K562 (cell line): ENCODE measurements around the gene TCHP. TPM values are rescaled to one million over a fixed set of nuclear protein-coding genes. Genes with fewer than 3 reads are reported as not detected.

ENCODE experiments used
- BCL6 ChIP-seq: fragments of 250-450 bp; sonication (Bioruptor Pico); IDR thresholded peaks from 2 replicates; pipeline ENCODE4 v1.4.0; 2020
- C11orf30 ChIP-seq: fragments of 450-650 bp; IDR thresholded peaks from 2 replicates; pipeline ENCODE4 v1.6.1; 2016; ENCODE audit warnings: low read depth, mild to moderate bottlenecking
- CREM ChIP-seq: IDR thresholded peaks from 2 replicates; pipeline ENCODE4 v1.6.1; 2014; ENCODE audit warnings: antibody characterized with exemption, low read depth
- HDGF ChIP-seq: fragments of 450-650 bp; IDR thresholded peaks from 2 replicates; pipeline ENCODE4 v1.6.1; 2016
- HEY1 ChIP-seq: fragments of 250-450 bp; sonication (Bioruptor Pico); IDR thresholded peaks from 2 replicates; pipeline ENCODE4 v1.5.0; 2020; ENCODE audit warnings: mild to moderate bottlenecking, moderate library complexity, borderline replicate concordance
- MAFF ChIP-seq: IDR thresholded peaks from 2 replicates; pipeline ENCODE4 v1.6.1; 2012; ENCODE audit warnings: low read length, improper control_type of control experiment
- MAFG ChIP-seq: fragments of 450-650 bp; conservative IDR thresholded peaks from 2 replicates; pipeline ENCODE4 v1.6.1; 2016; ENCODE audit warnings: missing genetic modification characterization, missing compliant biosample characterization
- MAFK ChIP-seq: IDR thresholded peaks from 2 replicates; pipeline ENCODE4 v1.6.1; 2011; ENCODE audit warnings: low read length, improper control_type of control experiment
- NFYB ChIP-seq: IDR thresholded peaks from 2 replicates; pipeline ENCODE4 v1.6.1; 2011; ENCODE audit warnings: mild to moderate bottlenecking, moderate library complexity; ENCODE audit not compliant: insufficient read length; ENCODE audit errors: extremely low read depth
- NR2C1 ChIP-seq, 2 experiments: fragments of 450-650 bp; IDR thresholded peaks; 2 replicates each; pipeline ENCODE4 v1.6.1; 2017; ENCODE audit warnings: mild to moderate bottlenecking in 2 of 2, antibody characterized with exemption in 1 of 2, inconsistent platforms in 1 of 2, missing compliant biosample characterization in 1 of 2, missing genetic modification characterization in 1 of 2
- OTX1 ChIP-seq: fragments of 450-650 bp; formaldehyde crosslinking; IDR thresholded peaks from 2 replicates; pipeline ENCODE4 v1.4.0; 2022; ENCODE audit warnings: mild to moderate bottlenecking
- RCOR1 ChIP-seq, 2 experiments: IDR thresholded peaks; 2 replicates each; pipeline ENCODE4 v1.6.1; 2012; ENCODE audit warnings: low read depth in 2 of 2, low read length in 2 of 2, borderline replicate concordance in 1 of 2, improper control_type of control experiment in 1 of 2
- RNF2 ChIP-seq: sonication (generic); IDR thresholded peaks from 2 replicates; pipeline ENCODE4 v1.6.1; 2016
- SMAD2 ChIP-seq: fragments of 150-350 bp; IDR thresholded peaks from 2 replicates; pipeline ENCODE4 v1.6.1; 2014; ENCODE audit warnings: low read depth, mild to moderate bottlenecking, low read length
- ZNF121 ChIP-seq: sonication (generic); formaldehyde crosslinking; conservative IDR thresholded peaks from 2 replicates; pipeline ENCODE4 v1.8.0; 2022; ENCODE audit warnings: missing genetic modification reagents
- ZNF140 ChIP-seq: fragments of 250-450 bp; sonication (Bioruptor Pico); IDR thresholded peaks from 2 replicates; pipeline ENCODE4 v1.8.0; 2021; ENCODE audit warnings: moderate library complexity, mild to moderate bottlenecking, inconsistent platforms
- ZNF184 ChIP-seq: sonication (generic); formaldehyde crosslinking; IDR thresholded peaks from 2 replicates; pipeline ENCODE4 v1.5.0; 2020; ENCODE audit warnings: missing genetic modification reagents
- ZNF24 ChIP-seq: fragments of 450-650 bp; IDR thresholded peaks from 2 replicates; pipeline ENCODE4 v1.6.1; 2016
- polyA plus RNA-seq, 8 experiments: library from polyadenylated mRNA; depleted of rRNA in 4 of 8; stranded (reverse) in 5 of 8; unstranded in 3 of 8; fragments of >200 nt; fragmentation: Nextera tagmentation in 2 of 8; fragmentation: Illumina TruSeq in 1 of 8; extraction: Ambion mirVana in 2 of 8; extraction: Trizol in 1 of 8; gene quantifications; 2 replicates each; pipeline versions ENCODE4 v1.2.1 to v1.2.3, GENCODE V29; 2011 to 2014; ENCODE audit warnings: inconsistent platforms in 1 of 8, missing spikeins in 1 of 8
- total RNA-seq, 7 experiments: library from RNA; depleted of rRNA in 6 of 7; stranded (reverse); fragments of >200 nt in 6 of 7; fragmentation: Illumina TruSeq in 2 of 7; extraction: Trizol in 2 of 7; gene quantifications; 2 replicates each; pipeline versions ENCODE4 v1.2.1 to v1.2.3, GENCODE V29; 2011 to 2021; ENCODE audit warnings: low replicate concordance in 1 of 7
- TF ChIP-seq, protein P1 (sequence below), 2 experiments: fragments of 150-350 bp in 1 of 2; IDR thresholded peaks; 2 replicates each; pipeline ENCODE4 v1.6.1; 2012 to 2016; ENCODE audit warnings: low read depth in 2 of 2, low read length in 2 of 2, mild to moderate bottlenecking in 1 of 2, moderate library complexity in 1 of 2
- TF ChIP-seq, protein P2 (sequence below): fragments of 250-450 bp; sonication (Bioruptor Pico); IDR thresholded peaks from 2 replicates; pipeline ENCODE4 v1.8.0; 2022; ENCODE audit warnings: inconsistent platforms, mild to moderate bottlenecking, moderate library complexity, borderline replicate concordance
- TF ChIP-seq, protein P3 (sequence below): sonication (generic); formaldehyde crosslinking; IDR thresholded peaks from 2 replicates; pipeline ENCODE4 v1.8.1; 2022; ENCODE audit warnings: missing genetic modification reagents
- TF ChIP-seq, protein P4 (sequence below): fragments of 450-650 bp; formaldehyde crosslinking; IDR thresholded peaks from 2 replicates; pipeline ENCODE4 v1.4.0; 2020; ENCODE audit warnings: mild to moderate bottlenecking

The TCHP gene
- total and polyA plus RNA-seq, 9 of the 15 experiments (the other 6 are each of a cell fraction or from before 2014, with no cell fraction given): 3.4 to 30.4 (median 19.7) TPM

DNA sequence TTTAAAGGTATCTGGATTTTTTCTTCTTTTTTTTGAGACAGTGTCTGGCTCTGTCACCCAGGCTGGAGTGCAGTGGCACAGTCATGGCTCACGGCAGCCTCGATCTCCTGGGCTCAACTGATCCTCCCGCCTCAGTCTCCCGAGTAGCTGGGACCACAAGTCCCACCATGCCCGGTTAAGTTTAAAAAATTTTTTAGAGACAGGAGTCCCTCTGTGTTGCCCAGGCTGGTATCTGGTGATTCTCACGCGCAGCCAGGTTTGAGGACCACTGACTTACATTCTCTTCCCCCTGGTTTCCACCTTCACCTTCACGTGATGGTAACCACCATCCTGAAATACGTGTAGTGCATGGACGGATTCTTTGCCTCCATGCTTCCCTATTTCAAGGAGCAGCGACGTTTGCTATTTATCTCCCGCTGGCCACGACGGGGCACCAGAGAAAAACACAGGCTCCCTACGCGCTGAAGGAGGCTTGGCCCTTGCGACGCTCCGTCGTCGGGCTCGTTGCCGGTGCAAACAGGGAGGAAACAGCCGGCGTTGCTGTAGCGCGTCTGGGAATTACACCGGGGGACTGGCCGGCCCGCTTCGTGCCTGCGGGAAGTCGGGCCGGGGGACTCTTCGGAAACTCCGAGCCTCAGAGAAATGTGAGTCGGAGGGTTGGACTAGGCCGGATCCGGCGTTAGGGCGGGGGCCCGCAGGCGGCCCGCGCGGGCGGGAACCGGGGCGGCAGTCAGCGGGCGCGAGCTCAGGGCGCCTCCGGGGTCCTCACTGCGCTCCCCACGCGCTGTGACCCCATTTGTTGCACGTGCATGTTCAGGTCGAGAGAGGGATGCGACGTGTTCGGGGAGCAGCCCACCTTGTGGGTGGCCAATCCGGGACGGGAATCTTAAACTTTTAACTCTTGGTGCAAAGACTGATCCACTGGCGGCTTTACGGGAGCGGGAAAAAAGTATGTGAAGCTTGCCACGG is at the start of gene TCHP (continued):
- TF ChIP-seq ZNF140 (CRISPR knock-in tag) (no peak), MAFG (no peak), MAFK (no peak), BCL6 (CRISPR knock-in tag) (no peak), NR2C1 (IDR thresholded peaks at IDR 0.05) (no peak), NR2C1 (tag; IDR thresholded peaks at IDR 0.05) (no peak), CREM (peak; percentile 88), ZNF24 (0 out of 2 replicates have a peak, but pooled peaks have one; percentile 41), RCOR1 (IDR thresholded peaks at IDR 0.05; ENCODE audit: borderline replicate concordance in 1 of 2, low read depth in 2 of 2, low read length in 2 of 2) (peak in 1 of 2 experiments; percentile 82; a peak in 2 of 4 replicates), SMAD2 (no peak), ZNF121 (CRISPR knock-in tag) (no peak), C11orf30 (peak; percentile 59), OTX1 (CRISPR knock-in tag) (no peak), RNF2 (no peak; the same call in 1 of the 2 replicates), HEY1 (CRISPR knock-in tag) (no peak), NFYB (no peak), MAFF (no peak), HDGF (no peak), ZNF184 (no peak)
- TF ChIP-seq, protein P1, sequence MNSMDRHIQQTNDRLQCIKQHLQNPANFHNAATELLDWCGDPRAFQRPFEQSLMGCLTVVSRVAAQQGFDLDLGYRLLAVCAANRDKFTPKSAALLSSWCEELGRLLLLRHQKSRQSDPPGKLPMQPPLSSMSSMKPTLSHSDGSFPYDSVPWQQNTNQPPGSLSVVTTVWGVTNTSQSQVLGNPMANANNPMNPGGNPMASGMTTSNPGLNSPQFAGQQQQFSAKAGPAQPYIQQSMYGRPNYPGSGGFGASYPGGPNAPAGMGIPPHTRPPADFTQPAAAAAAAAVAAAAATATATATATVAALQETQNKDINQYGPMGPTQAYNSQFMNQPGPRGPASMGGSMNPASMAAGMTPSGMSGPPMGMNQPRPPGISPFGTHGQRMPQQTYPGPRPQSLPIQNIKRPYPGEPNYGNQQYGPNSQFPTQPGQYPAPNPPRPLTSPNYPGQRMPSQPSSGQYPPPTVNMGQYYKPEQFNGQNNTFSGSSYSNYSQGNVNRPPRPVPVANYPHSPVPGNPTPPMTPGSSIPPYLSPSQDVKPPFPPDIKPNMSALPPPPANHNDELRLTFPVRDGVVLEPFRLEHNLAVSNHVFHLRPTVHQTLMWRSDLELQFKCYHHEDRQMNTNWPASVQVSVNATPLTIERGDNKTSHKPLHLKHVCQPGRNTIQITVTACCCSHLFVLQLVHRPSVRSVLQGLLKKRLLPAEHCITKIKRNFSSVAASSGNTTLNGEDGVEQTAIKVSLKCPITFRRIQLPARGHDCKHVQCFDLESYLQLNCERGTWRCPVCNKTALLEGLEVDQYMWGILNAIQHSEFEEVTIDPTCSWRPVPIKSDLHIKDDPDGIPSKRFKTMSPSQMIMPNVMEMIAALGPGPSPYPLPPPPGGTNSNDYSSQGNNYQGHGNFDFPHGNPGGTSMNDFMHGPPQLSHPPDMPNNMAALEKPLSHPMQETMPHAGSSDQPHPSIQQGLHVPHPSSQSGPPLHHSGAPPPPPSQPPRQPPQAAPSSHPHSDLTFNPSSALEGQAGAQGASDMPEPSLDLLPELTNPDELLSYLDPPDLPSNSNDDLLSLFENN (IDR thresholded peaks at IDR 0.05; ENCODE audit: low read depth in 2 of 2, low read length in 2 of 2): no peak; a peak in 1 of 4 replicates
- TF ChIP-seq, protein P2, sequence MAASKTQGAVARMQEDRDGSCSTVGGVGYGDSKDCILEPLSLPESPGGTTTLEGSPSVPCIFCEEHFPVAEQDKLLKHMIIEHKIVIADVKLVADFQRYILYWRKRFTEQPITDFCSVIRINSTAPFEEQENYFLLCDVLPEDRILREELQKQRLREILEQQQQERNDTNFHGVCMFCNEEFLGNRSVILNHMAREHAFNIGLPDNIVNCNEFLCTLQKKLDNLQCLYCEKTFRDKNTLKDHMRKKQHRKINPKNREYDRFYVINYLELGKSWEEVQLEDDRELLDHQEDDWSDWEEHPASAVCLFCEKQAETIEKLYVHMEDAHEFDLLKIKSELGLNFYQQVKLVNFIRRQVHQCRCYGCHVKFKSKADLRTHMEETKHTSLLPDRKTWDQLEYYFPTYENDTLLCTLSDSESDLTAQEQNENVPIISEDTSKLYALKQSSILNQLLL: no peak
- TF ChIP-seq, protein P3, sequence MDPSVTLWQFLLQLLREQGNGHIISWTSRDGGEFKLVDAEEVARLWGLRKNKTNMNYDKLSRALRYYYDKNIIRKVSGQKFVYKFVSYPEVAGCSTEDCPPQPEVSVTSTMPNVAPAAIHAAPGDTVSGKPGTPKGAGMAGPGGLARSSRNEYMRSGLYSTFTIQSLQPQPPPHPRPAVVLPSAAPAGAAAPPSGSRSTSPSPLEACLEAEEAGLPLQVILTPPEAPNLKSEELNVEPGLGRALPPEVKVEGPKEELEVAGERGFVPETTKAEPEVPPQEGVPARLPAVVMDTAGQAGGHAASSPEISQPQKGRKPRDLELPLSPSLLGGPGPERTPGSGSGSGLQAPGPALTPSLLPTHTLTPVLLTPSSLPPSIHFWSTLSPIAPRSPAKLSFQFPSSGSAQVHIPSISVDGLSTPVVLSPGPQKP (CRISPR knock-in tag): no peak
- TF ChIP-seq, protein P4, sequence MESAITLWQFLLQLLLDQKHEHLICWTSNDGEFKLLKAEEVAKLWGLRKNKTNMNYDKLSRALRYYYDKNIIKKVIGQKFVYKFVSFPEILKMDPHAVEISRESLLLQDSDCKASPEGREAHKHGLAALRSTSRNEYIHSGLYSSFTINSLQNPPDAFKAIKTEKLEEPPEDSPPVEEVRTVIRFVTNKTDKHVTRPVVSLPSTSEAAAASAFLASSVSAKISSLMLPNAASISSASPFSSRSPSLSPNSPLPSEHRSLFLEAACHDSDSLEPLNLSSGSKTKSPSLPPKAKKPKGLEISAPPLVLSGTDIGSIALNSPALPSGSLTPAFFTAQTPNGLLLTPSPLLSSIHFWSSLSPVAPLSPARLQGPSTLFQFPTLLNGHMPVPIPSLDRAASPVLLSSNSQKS (CRISPR knock-in tag): no peak
